ENCODE measurements around the gene CHKA.

The CHKA gene

DNA sequence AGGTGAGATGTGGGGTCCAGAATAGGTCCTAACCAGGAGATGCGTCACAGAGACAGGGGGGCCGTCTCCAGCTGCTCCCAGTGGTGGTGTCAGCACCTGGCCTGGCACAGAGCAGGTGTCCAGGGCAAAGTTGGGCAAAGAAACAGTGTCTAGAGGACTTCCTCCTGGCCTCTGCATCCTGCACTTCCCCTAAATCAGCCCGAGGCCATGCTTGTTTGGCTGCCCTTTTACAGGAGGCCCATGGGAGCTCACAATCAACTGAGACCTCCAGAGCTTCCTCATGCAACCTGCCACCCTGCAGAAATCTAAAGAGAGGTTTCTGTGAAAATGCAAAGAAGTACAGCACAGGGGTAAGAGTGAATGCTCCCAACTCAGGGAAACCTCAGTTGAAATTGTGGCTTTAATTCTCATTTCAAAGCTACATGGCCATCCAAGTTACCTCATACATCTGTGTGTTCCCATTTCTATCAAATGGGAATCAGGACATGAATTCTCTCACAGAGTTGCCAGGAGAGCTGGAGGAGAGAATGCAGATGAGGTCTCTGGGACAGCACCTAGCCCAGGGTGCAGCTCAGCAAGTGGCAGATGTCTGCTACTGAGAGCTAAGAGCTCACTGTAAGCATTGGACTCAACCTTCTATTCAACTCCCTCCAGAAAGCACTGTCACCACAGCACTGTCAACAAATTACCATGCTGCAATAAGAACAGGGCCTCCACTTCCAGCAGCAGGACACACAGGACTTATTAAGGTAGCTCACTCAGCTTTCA lies 49.7 kb downstream of the CHKA start:
- no peak overlapping the region for H3K4me3 ChIP-seq (ENCODE audit: low read depth, low read length)
- TF ChIP-seq, protein P1, sequence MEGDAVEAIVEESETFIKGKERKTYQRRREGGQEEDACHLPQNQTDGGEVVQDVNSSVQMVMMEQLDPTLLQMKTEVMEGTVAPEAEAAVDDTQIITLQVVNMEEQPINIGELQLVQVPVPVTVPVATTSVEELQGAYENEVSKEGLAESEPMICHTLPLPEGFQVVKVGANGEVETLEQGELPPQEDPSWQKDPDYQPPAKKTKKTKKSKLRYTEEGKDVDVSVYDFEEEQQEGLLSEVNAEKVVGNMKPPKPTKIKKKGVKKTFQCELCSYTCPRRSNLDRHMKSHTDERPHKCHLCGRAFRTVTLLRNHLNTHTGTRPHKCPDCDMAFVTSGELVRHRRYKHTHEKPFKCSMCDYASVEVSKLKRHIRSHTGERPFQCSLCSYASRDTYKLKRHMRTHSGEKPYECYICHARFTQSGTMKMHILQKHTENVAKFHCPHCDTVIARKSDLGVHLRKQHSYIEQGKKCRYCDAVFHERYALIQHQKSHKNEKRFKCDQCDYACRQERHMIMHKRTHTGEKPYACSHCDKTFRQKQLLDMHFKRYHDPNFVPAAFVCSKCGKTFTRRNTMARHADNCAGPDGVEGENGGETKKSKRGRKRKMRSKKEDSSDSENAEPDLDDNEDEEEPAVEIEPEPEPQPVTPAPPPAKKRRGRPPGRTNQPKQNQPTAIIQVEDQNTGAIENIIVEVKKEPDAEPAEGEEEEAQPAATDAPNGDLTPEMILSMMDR (IDR thresholded peaks at IDR 0.05; ENCODE audit: low read depth, low read length): no peak

DNA sequence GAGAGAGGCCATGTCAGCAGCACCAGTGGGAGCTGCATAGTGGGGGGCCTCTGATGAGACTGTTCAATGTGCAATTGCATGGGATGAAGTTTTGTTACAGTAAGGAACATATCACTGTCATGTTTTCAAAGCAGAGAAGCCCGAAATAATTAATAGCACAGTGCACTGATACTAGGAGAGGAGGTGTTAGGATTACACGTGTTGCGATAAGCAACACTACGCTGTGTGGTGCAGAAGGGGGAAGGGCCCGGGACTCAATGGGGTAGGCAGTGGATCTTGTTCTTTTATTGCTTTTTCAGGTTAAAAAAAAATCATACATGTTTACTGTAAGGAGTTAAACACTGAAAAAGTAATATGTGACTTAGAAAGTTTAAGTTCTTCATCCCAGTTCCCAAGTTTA lies 53.2 kb downstream of the CHKA start:
- TF ChIP-seq, protein P1 (IDR thresholded peaks at IDR 0.05; ENCODE audit: low read depth, low read length): no peak
- H3K4me3 ChIP-seq (ENCODE audit: low read depth, low read length): no peak overlapping the region

DNA sequence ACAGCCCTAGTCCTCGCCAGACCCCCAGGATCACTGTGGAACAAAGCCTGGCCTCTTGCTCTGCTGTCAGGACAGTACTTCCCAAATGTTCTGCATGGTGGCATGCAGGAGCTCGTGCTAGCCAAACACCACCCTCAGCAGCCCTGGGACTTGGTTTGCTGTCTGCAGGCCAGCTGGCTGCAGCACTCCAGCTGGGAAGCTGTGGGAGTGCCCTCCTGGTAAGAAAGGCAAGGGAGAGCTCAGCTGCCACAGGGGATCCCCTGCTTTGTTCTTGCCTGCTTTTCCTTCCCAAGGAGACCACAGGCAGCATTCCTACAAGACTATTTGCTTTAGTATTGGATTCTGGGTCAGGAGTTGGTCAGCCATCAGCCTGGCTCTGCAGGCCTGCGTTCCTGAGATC lies 54.4 kb downstream of the CHKA start:
- H3K4me3 ChIP-seq (ENCODE audit: low read depth, low read length): no peak overlapping the region
- TF ChIP-seq, protein P1 (IDR thresholded peaks at IDR 0.05; ENCODE audit: low read depth, low read length): no peak

DNA sequence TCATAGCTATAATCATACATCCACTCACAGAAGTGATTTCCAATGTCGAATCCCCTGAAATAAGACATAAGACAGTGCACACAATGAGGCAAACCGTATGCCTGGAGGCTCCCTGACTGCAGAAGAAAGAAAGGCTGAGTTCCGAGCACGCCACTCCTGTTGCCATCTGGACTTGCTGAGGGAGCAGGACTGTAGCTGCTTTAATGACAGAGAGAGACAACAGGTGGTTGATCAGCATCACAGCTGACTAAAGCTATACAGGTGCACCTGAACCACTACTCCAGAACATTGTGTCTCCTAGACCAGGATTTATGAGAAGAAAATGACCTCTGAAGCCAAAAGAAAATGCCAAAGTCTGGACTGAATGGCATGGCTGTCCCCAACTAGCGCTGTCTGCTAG lies 55.3 kb downstream of the CHKA start:
- no peak overlapping the region for H3K4me3 ChIP-seq (ENCODE audit: low read depth, low read length)
- TF ChIP-seq, protein P1 (IDR thresholded peaks at IDR 0.05; ENCODE audit: low read depth, low read length): no peak

DNA sequence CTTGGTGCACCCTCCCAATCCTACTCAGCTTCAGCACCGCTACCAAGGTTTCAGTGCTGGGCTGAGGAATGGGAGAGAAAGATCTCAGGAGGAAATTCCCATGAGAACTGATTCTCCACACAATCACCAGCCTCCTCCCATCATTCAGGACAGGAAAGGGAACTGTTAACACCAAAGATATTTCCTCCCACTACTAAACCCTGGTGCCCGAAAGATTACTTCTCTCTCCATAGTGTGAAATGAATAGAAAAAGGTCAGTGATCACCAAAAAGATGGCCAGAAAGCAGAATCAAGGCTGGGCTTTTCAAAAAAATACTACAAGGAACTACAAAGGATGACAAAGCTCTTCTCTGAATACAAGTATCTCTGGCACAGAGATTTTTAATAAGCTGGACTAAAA lies 56.3 kb downstream of the CHKA start:
- no peak overlapping the region for H3K4me3 ChIP-seq (ENCODE audit: low read depth, low read length)
- TF ChIP-seq, protein P1 (IDR thresholded peaks at IDR 0.05; ENCODE audit: low read depth, low read length): no peak

DNA sequence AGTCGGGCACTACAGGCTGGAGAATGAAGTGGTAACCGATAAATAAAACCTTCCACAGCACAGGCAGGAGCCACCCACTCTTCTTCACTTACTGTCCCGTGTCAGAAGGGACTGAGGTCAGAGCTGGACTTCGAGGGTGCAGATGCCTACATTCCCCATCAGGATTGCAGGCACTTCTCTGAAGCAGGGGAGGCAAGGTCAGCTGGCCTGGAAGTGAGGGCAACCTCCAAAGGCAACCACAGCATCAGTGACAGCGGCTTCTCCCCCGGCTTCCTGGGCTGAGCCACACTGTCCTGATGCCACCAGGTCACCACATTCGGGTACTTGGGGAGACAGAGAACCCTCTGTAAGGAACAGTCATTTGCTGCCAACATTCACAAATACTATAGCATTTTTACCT lies 59.7 kb downstream of the CHKA start:
- TF ChIP-seq, protein P1 (IDR thresholded peaks at IDR 0.05; ENCODE audit: low read depth, low read length): no peak
- no peak overlapping the region for H3K4me3 ChIP-seq (ENCODE audit: low read depth, low read length)

DNA sequence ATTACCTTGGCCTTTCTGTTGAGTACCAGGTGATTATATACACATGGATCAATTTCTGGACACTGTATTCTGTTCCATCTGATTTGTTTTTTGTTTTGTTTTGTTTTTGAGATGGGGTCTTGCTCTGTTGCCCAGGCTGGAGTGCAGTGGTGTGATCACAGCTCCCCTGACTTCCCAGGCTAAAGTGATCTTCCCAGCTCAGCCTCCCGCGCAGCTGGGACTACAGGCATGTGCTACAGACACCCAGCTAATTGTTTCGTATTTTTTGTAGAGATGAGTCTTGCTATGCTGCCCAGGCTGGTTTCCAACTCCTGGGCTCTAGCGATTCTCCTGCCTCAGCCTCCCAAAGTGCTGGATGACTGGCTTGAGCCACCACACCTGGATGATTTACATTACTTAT lies 63.4 kb downstream of the CHKA start:
- TF ChIP-seq, protein P1 (IDR thresholded peaks at IDR 0.05; ENCODE audit: low read depth, low read length): no peak
- H3K4me3 ChIP-seq (ENCODE audit: low read depth, low read length): no peak overlapping the region
